GM12873 (cell line): ENCODE data around the gene RPA3.

Experiments
- CTCF ChIP-seq: IDR thresholded peaks from 2 replicates; pipeline ENCODE4 v1.5.1; 2012; ENCODE audit warnings: low read depth, mild to moderate bottlenecking, moderate library complexity, low read length, control low read depth; ENCODE audit not compliant: insufficient read depth; ENCODE audit errors: missing control alignments

The RPA3 gene

GRCh38 chr7:7702826-7703225, 15.6 kb downstream of the RPA3 start:
- TF ChIP-seq CTCF = no peak

- no peak for TF ChIP-seq CTCF
Measured at GRCh38 chr7:7701527-7701926, 16.9 kb downstream of the RPA3 start.

GRCh38 chr7:7699970-7700369, 18.4 kb downstream of the RPA3 start:
- no peak for TF ChIP-seq CTCF

GRCh38 chr7:7699380-7699779, 19.0 kb downstream of the RPA3 start:
- TF ChIP-seq CTCF = no peak

GRCh38 chr7:7698930-7699329, 19.5 kb downstream of the RPA3 start:
- TF ChIP-seq CTCF = no peak

- no peak for TF ChIP-seq CTCF
Measured at GRCh38 chr7:7696458-7697119, 21.8 kb downstream of the RPA3 start.

GRCh38 chr7:7695111-7695817, 23.1 kb downstream of the RPA3 start:
- TF ChIP-seq CTCF = no peak
